Suppressor macrophage treated with lipopolysaccharide for 1 hour (primary cell): ENCODE data around the gene GDA.

Source experiments
- DNase-seq, 3 donors: peaks; one replicate each; pipeline ENCODE4 v3.0.0-alpha.2; 2020 to 2022

Gene GDA

DNA sequence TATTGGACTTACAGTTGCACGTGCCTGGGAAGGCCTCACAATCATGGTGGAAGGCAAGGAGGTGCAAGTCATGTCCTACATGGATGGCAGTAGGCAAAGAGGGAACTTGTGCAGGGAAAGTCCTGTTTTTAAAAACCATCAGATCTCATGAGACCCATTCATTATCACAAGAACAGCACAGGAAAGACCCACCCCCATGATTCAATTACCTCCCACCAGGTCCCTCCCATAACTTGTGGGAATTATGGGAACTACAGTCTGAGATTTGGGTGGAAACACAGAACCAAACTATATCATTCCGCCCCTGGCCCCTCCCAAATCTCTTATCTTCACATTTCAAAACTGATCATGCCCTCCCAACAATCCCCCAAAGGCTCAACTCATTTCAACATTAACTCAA, 140.2 kb downstream of the GDA start:
- DNase-seq, result peak; percentile 38 to 64 (median 51)

DNA sequence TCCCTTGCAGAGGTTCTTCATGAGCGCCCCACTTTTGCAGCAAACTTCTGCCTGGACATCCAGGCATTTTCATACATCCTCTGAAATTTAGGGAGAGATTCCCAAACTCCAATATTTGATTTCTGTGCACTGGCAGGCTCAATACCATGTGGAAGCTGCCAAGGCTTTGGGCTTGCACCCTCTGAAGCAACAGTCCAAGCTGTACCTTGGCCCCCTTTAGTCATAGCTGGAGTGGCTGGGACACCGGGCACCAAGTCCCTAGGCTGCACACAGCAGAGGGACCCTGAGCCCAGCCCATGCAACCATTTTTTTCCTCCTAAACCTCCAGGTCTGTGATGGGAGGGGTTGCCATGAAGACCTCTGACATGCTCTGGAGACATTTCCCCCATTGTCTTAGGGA, 141.1 kb downstream of the GDA start:
- DNase-seq, result no peak

DNA sequence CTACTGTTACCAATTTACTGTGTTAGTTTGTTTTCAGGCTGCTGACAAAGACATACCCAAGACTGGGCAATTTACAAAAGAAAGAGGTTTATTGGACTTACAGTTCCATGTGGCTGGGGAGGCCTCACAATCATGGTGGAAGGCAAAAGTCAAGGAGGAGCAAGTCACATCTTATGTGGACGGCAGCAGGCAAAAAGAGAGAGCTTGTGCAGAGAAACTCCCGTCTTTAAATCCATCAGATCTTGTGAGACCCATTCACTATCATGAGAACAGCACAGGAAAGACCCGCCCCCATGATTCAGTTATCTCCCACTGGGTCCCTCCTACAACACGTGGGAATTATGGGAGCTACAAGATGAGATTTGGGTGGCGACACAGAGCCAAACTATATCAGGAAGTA, 142.3 kb downstream of the GDA start:
- peak in 1 of 3 donors; percentile 43 for DNase-seq

DNA sequence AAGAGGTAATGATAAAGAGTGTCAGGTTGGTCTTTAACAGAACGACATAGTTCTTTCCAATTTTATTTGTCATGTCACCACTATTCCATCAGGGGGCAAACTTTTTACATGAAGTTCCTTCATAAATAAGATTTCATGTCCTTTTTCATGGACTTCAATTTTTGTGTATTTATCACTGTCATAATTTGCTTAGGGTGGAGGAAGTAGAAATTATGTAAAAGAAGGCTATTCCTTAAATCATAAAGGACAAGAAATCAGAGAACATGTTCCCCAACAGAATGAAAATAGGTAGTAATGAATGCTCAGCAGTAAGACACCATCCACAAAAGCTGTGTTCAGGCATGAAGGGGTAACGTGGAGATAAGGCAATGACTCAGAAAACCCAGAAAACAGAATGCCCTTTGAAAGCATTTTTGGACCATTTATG, 143.0 kb downstream of the GDA start:
- peak; percentile 55 to 81 (median 71) for DNase-seq

GRCh38 chr9:72292874-72293607, 143.8 kb downstream of the GDA start:
- peak; percentile 76 to 88 (median 86) for DNase-seq

DNA sequence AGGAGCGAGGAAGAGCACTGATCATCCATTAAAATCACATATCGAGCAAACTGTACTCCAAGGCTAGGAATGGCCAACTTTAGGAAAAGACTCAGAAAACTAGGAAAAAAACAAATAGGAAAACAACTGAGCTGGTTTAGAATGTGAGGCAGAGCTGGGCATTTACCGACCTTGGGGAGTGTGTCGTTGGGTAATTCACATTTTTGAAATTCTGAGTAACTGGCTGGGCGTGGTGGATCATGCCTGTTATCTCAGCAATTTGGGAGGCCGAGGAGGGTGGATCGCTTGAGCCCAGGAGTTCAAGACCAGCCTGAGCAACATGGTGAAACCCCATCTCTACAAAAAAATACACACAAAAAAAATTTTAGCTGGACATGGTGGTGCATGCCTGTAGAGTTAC, 145.7 kb downstream of the GDA start:
- DNase-seq, result peak; percentile 69 to 79 (median 77)

- DNase-seq, result no peak
Observed at GRCh38 chr9:72297516-72297915, 148.3 kb downstream of the GDA start.

DNA sequence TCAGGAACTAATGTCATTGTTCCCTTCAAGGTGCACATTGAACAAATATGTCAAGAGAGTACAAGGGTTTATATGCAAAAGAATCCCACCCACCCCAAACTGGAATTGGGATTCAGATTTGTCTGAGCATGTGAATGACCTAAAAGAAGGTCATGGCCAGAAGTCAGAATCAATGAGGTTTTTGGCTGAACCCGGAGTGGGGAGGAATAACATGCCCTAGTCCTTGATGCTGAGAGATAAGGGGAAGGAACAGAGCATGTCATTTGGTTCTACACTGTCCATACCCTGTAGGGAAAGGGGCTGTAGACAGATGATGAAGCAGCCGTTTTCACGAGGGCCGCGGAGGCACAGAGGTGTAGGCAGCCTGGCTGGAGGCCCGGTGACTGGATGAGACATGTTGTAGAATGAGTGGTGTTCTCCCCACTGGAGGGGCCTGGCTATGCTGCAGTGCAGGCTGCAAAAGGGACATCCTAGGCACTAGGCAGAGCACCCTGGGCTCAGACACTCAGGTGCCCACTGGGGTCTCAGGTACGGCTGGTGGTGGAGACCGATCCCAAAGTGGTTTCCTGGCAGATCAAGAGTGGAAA, 149.9 kb downstream of the GDA start:
- no peak for DNase-seq

- DNase-seq, result peak in 2 of 3 donors; percentile 60 to 75
Observed at GRCh38 chr9:72300873-72301272, 151.6 kb downstream of the GDA start.
